MM.1S (cell line): Measurements from ENCODE around the gene TTC9C.

ENCODE experiments used
- CTCF ChIP-seq: fragments of 300-600 bp; sonication (generic); IDR thresholded peaks from 2 replicates; pipeline ENCODE4 v1.5.1; 2016; ENCODE audit warnings: antibody characterized with exemption, low read length, mixed read lengths
- EZH2 ChIP-seq: fragments of 300-600 bp; sonication (generic); optimal IDR thresholded peaks from 2 replicates; pipeline ENCODE3; 2017; ENCODE audit warnings: low read depth, mild to moderate bottlenecking, antibody characterized with exemption, low read length, mixed read lengths
- EZH2phosphoT487 ChIP-seq: fragments of 300-600 bp; sonication (generic); IDR thresholded peaks from 2 replicates; pipeline ENCODE4 v1.6.1; 2018; ENCODE audit warnings: antibody characterized with exemption, low read length

- TF ChIP-seq CTCF (peak; percentile 7; the same call in 1 of the 2 replicates), EZH2 (no peak), EZH2phosphoT487 (no peak)
Observed at GRCh38 chr11:62727165-62727871, 968 bp upstream of the TTC9C start, which contains the start of gene HNRNPUL2.
